SU-DHL-6 (cell line): ENCODE results near the gene UROC1.

Experiments
- H2AFZ ChIP-seq: fragments of 200-600 bp; sonication (generic); 2 replicates; pipeline ENCODE4 v1.6.1; 2014; ENCODE audit warnings: low read depth, mild to moderate bottlenecking, moderate library complexity, mixed read lengths, antibody characterized with exemption, low read length; ENCODE audit not compliant: severe bottlenecking
- H3F3A ChIP-seq: fragments of 200-600 bp; shearing (Covaris generic); 2 replicates; pipeline ENCODE4 v1.6.0; 2016; ENCODE audit warnings: antibody characterized with exemption, mild to moderate bottlenecking; ENCODE audit not compliant: insufficient read depth
- H3K27ac ChIP-seq: fragments of 200-600 bp; sonication (generic); 2 replicates; pipeline ENCODE4 v1.5.1; 2016; ENCODE audit warnings: low read depth, mild to moderate bottlenecking, low read length, moderate library complexity, mixed read lengths
- H3K27me3 ChIP-seq: fragments of 200-600 bp; sonication (generic), shearing (Covaris generic); 2 replicates; pipeline ENCODE4 v1.6.0; 2014; ENCODE audit warnings: mild to moderate bottlenecking, low read length
- H3K36me3 ChIP-seq: fragments of 200-600 bp; sonication (generic); 2 replicates; pipeline ENCODE4 v1.6.1; 2014; ENCODE audit warnings: mild to moderate bottlenecking, low read length, mixed read lengths
- H3K4me2 ChIP-seq: fragments of 300-600, 200-600 bp; shearing (Covaris generic), sonication (generic); 2 replicates; pipeline ENCODE4 v1.6.0; 2014; ENCODE audit warnings: low read length, low read depth, mild to moderate bottlenecking; ENCODE audit not compliant: poor library complexity, severe bottlenecking
- H3K4me3 ChIP-seq: fragments of 200-600 bp; sonication (generic); 2 replicates; pipeline ENCODE4 v1.5.1; 2014; ENCODE audit warnings: antibody characterized with exemption, low read length, mild to moderate bottlenecking, mixed read lengths; ENCODE audit not compliant: insufficient read depth, poor library complexity, severe bottlenecking
- H3K79me2 ChIP-seq: fragments of 200-600 bp; sonication (generic); 2 replicates; pipeline ENCODE4 v1.6.1; 2014; ENCODE audit warnings: mild to moderate bottlenecking, low read length, moderate library complexity; ENCODE audit not compliant: insufficient read depth
- H3K9ac ChIP-seq: fragments of 200-600 bp; sonication (generic); 2 replicates; pipeline ENCODE4 v1.7.0; 2014; ENCODE audit warnings: mild to moderate bottlenecking, low read length
- H3K9me2 ChIP-seq: fragments of 200-600 bp; sonication (generic); replicated peaks from 2 replicates; pipeline ENCODE4 v1.6.1; 2014; ENCODE audit warnings: low read length; ENCODE audit not compliant: insufficient read depth
- H3K9me3 ChIP-seq: fragments of 200-600 bp; sonication (generic); 2 replicates; pipeline ENCODE4 v1.6.1; 2014; ENCODE audit warnings: low read length, mixed read lengths; ENCODE audit not compliant: insufficient read depth
- H4K20me1 ChIP-seq: fragments of 200-600 bp; sonication (generic); 2 replicates; pipeline ENCODE4 v1.6.1; 2014; ENCODE audit warnings: low read depth, mild to moderate bottlenecking, antibody characterized with exemption, low read length, moderate library complexity, mixed read lengths
- CTCF ChIP-seq: fragments of 200-600 bp; sonication (generic); IDR thresholded peaks from one replicate; pipeline ENCODE4 v1.5.1; 2017; ENCODE audit warnings: antibody characterized with exemption, mild to moderate bottlenecking, low read length, moderate library complexity; ENCODE audit not compliant: insufficient read depth, poor library complexity, severe bottlenecking
- EZH2phosphoT487 ChIP-seq: fragments of 200-600 bp; sonication (generic), shearing (Covaris generic); conservative IDR thresholded peaks from 2 replicates; pipeline ENCODE4 v1.6.1; 2018; ENCODE audit warnings: mild to moderate bottlenecking, antibody characterized with exemption, low read length, moderate library complexity, mixed read lengths

The UROC1 gene

GRCh38 chr3:126542340-126543241 lies 25.0 kb upstream of the UROC1 start:
- TF ChIP-seq CTCF (no peak), EZH2phosphoT487 (no peak)
- H3K79me2 ChIP-seq, result no peaks in the 10 kb centered on the region
- H3K4me3 ChIP-seq, result no peak overlapping the region
- no peaks in the 10 kb centered on the region for H3K27me3 ChIP-seq
- H3K9me3 ChIP-seq, result no peaks in the 10 kb centered on the region
- no peaks in the 10 kb centered on the region for H3F3A ChIP-seq
- no peak overlapping the region for H3K4me2 ChIP-seq
- H3K9ac ChIP-seq, result no peak overlapping the region
- no peaks in the 10 kb centered on the region for H4K20me1 ChIP-seq
- no peaks in the 10 kb centered on the region for H3K36me3 ChIP-seq
- H3K9me2 ChIP-seq, result no peaks in the 10 kb centered on the region
- H2AFZ ChIP-seq, result no peak overlapping the region
- H3K27ac ChIP-seq, result no peak overlapping the region

- Histone ChIP-seq H3K9me2 (no peaks in the 10 kb centered on the region), H3K4me3 (no peak overlapping the region), H2AFZ (no peak overlapping the region), H3K27ac (no peak overlapping the region), H3K27me3 (no peaks in the 10 kb centered on the region), H3K9ac (no peak overlapping the region), H3F3A (no peaks in the 10 kb centered on the region), H3K9me3 (no peaks in the 10 kb centered on the region), H4K20me1 (no peaks in the 10 kb centered on the region), H3K79me2 (no peaks in the 10 kb centered on the region), H3K4me2 (no peak overlapping the region), H3K36me3 (no peaks in the 10 kb centered on the region)
- no peak for TF ChIP-seq CTCF
- no peak for TF ChIP-seq EZH2phosphoT487
These were observed 24.2 kb upstream of the UROC1 start for GRCh38 chr3:126541628-126542339.

- Histone ChIP-seq H3K9me2 (no peaks in the 10 kb centered on the region), H3K4me3 (no peak overlapping the region), H3K9ac (no peak overlapping the region), H3K36me3 (no peaks in the 10 kb centered on the region), H3K4me2 (no peak overlapping the region), H3K9me3 (no peaks in the 10 kb centered on the region), H3K27ac (no peak overlapping the region), H3F3A (no peaks in the 10 kb centered on the region), H3K27me3 (no peaks in the 10 kb centered on the region), H4K20me1 (no peaks in the 10 kb centered on the region), H3K79me2 (no peaks in the 10 kb centered on the region), H2AFZ (no peak overlapping the region)
- TF ChIP-seq EZH2phosphoT487 (no peak), CTCF (no peak)
These were observed 23.5 kb upstream of the UROC1 start for GRCh38 chr3:126540951-126541627.
